GM12892 (cell line): Measurements from ENCODE around the gene KCNT1.
"Not testable (repeated sequence)": the region's sequence is repeated elsewhere in the genome, so short reads cannot be mapped to it uniquely, and the experiment has no call there.

Source experiments
- DNase-seq: peaks from one replicate; pipeline ENCODE4 v3.0.0; 2011; ENCODE audit not compliant: insufficient read length
- FAIRE-seq: peaks from 2 replicates; lab custom pipeline; 2011; peaks lifted over from hg19 to GRCh38; lab: Jason Lieb, UNC
- POLR2A ChIP-seq: IDR thresholded peaks from 2 replicates; pipeline ENCODE4 v1.6.1; 2011; ENCODE audit warnings: low read depth, low read length, control low read depth
- POLR2AphosphoS5 ChIP-seq: IDR thresholded peaks from 2 replicates; pipeline ENCODE4 v1.6.1; 2011; ENCODE audit warnings: low read depth, low read length, control low read depth
- TAF1 ChIP-seq: IDR thresholded peaks from 2 replicates; pipeline ENCODE4 v1.6.1; 2011; ENCODE audit warnings: low read depth, mild to moderate bottlenecking, control low read depth, low read length, borderline replicate concordance

Gene KCNT1

DNA sequence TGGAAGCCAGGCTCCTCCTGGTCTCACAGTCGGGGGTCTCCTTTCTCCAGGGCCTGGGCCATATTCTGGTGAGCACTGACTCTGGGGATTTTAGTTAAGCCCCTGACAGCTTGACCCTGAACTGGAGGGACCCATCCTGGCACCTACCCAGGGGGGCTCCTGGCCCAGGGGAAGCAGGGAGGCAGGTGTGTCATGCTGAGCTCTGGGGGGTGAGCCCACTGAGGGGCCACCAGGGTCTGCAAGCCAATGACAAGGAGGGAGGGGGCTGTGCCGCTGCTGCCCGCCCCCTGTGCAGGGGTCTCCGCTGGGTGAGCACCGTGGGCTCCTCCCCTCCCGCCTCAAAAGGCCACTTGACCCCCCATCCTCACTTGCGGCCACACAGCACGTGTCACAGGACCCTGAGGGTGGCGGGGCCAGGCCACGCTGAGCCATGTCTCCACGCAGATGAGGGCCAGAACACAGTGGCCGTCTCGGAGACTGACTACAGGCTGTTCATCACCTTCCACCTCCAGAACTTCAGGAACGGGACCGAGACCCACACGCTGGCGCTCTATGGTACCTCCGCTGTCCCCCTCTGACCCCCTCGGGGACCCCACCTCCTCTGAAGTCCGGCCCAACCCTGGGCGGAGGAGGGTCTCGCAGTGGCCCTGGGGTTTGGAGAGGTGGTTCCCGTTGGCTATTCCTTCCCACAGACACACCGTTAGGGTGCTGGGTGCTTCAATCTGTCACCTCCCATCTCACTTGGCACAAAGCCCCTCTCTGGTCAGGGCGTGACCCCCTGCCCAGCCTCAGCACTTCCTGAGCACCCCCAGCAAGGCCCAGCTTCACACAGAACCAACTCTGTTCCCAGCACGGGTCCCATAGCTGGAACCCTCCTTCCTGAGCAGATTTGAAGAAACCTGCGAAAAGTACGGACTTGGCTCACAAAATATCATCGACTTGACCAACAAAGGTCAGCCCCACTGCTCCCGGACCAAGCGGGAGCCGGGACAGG, 36.9 kb upstream of the KCNT1 start:
- DNase-seq (no peak), FAIRE-seq (no peak)
- TF ChIP-seq TAF1, result no peak
- TF ChIP-seq POLR2A, result no peak
- TF ChIP-seq POLR2AphosphoS5, result no peak

DNA sequence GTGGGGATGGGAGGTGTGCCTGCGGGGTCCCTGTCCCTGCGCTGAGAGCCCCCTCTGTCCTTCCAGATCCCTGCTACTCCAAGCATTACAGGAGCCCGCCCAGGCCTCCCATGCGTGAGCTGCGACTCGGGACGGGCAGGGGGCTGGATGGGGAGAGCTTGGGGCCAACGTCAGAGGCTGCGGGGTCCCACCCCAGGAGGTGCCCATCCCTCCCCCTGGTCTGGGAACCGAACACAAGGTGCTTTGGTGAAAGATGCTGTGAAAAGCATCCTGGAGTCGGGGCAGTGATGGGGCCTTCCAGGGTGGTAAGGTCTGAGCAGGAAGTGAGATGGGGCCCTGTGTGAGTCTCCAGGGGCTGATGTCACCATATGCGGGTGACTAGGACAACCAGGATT, 36.2 kb upstream of the KCNT1 start:
- FAIRE-seq (no peak), DNase-seq (no peak)
- no peak for TF ChIP-seq POLR2AphosphoS5

DNA sequence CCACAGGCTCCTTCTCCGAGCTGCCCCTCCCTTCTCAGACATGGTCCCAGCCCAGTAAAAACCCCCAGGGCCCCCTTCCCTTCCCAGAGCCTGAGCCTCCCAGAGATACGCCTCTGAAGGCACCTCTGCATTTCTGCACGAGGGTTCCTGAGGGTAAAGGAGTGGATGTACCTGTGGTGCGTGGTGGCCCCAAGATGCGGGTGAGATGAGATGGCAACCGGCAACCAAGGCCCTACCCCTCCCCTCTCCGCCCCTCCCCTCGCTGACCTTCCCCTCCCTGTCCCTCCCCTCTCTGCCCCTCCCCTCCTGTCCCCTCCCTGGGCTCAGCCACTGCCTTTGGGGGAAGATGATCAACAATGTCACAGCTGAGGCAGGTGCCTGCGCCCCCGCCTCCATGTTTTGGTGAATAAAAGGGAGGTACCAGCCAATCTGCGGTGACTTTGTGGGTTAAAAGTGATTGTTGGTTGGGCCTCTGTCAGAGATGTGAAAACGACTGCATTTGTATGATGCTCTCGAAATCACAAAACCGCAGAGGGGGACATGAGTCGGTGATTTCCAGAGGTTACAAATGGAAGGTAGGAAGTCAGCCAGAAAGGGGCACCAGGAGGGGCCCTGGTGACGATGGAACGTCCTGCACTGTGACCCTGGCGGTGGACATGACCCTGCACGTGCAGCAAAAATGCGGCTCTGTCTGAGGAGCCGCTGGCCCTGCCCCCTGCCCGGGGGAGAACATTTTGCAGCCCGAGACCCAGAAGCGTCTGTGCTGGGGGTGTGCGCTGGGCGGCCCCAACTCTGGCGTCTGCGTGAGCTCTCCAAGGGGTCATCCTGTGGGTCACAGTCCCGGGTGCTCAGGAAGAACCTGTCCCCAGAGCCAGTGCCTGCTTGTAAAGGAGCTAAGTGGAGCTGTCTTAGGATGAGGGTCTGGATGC, 35.2 kb upstream of the KCNT1 start:
- TF ChIP-seq POLR2AphosphoS5 (no peak), POLR2A (no peak), TAF1 (no peak)
- DNase-seq (no peak), FAIRE-seq (no peak)

DNA sequence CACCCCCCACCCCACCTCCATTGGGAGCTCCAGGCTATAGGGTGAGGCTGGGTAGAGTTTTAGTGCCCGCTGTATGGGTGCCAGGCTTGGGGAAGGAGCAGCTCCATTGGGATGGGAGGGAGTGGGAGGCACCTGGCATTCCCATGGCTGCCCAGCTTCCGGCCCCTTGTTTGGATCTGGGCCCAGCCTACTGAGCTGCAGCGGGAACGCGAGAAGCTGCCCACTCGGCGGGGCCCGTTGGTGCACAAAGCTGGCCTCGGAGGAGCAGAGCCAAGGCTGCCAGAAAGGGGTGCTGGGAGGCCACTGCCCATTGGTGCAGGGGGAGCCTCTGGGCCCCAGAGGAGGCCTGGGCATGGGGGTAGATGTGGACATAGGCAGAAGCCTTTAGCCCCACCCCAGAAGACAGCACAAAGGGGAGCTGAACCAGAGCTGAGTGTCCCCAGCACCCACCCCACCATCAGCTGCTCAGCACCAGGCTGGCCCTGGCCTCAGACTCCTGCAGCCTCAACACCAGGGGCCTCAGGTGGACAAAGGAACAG, 34.5 kb upstream of the KCNT1 start:
- no peak for FAIRE-seq

DNA sequence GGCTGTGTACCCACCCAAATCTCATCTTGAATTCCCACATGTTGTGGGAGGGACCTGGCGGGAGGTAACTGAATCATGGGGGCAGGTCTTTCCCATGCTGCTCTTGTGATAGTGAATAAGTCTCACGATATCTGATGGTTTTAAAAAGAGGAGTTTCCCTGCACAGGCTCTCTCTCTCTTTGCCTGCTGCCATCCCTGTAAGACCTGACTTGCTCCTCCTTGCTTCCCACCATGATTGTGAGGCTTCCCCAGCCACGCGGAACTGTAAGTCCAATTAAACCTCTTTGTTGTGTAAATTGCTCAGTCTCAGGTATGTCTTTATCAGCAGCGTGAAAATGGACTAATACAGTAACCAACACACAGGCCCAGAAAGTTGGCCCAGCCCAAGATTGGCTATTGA, 33.0 kb upstream of the KCNT1 start:
- not testable (repeated sequence) for FAIRE-seq, DNase-seq

More for the DNA sequence above, 34.5 kb upstream of the KCNT1 start:
- no peak for DNase-seq
- no peak for TF ChIP-seq POLR2AphosphoS5

DNA sequence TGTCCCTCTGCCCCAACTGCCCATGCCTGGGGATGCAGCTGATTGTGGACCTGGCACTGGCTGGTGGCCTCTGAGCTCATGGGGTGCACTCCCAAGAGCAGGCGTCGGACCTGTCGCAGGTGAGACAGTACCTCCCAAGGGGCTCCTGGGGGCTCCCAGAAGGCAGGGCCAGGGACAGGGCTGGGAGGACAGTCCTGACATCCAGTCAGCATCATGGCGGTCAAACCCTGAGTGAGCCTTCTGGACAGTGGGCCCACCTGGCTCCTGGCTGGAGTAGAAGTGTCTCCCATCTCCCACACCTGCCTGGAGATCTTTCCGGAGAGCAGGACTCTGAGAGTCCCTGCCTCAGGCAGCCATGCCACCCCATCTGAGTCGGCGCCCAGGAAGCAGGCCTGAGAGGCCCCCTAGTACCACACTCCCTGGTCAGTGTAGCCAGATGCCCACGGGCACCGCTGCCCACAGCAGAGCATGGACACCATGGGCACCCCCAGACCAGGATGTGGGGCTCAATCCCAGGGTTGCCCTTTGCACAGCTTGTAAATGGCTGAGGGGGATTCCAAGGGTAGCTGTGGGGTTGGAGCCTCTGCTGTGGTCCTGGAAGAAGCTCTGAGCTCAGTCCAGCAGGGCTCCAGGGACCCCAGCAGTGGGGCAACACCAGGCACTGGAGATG, 32.2 kb upstream of the KCNT1 start:
- DNase-seq (no peak), FAIRE-seq (no peak)
- TF ChIP-seq TAF1 (no peak), POLR2A (no peak), POLR2AphosphoS5 (no peak)

DNA sequence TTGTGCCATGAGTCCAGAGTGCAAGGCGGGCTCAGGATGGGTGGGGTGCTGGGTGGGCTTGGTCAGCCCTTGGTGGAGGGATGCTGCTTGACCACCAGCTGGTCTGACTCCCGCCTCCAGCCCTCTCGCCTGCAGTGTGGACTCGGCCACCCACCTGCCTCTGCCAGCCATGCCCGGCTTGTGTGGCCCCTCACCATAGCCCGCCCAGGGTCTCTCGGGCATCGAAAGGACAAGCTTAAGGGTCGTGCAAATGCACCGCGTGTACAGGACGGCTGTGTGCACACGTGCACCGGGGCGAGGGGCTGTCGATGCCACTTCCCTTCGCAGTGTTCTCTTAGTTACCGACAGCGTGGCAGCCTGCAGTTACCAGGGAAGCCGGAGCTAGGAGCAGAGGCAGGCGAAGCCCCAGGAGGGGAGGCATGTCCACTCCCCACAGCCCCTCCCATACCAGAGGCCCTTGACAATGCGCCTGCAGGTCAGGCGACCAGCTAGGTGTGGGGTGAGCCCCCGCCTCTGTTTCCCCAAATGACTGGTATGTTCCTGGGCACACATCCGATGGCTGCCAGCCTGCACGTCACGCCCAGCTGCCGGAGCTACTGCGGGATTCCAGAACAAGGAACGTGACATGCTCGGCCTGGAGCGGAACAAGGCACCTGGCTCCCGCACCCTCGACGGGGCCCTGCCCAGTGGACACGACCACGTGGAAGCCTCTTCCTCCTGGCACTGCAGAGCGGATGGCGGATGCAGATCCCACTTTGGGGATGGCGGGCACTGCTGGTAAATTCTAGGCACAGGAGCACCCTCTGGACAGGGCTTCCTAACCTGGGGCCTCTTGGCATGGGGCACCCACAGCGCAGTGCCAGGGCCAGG, 31.0 kb upstream of the KCNT1 start:
- no peak for TF ChIP-seq POLR2A
- TF ChIP-seq POLR2AphosphoS5, result no peak
- no peak for TF ChIP-seq TAF1
- DNase-seq, result no peak
- no peak for FAIRE-seq

DNA sequence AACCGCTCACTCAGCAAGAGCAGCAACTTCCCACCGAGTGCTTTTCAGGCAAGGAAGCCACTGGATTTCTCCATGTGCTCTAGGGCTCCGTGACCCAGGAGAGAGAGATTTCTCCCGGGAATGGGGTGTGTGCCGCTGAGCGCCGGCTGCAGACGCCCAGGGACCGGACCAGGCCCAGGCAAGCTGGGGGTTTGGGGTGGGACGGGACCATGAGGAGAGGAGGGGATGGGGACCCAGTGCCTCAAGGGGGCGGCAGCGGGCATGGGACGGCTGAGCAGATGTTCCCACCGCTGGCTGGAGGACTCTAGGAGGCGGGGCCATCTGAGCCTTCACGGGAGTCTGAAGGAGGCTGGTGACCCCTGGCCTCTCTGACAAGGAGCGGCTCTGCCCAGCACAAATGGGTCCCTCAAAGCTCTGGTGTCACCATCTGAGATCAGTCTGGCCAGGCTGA, 30.4 kb upstream of the KCNT1 start:
- no peak for FAIRE-seq

DNA sequence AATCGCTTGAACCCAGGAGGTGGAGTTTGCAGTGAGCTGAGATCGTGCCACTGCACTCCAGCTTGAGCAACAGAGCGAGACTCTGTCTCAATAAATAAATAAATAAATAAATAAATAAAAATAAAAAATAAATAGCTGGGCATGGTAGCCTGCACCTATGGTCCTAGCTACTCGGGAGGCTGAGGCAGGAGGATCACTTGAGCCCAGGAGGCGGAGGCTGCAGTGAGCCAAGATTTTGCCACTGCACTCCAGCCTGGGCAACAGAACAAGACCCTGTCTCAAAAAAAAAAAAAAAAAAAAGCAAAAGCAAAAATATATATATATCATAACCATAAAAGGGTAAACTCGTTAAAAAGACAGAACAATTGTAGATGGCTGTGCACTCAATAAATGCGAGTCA, 29.2 kb upstream of the KCNT1 start:
- FAIRE-seq, DNase-seq: not testable (repeated sequence)

More for the DNA sequence above, 30.4 kb upstream of the KCNT1 start:
- DNase-seq, result no peak
- TF ChIP-seq POLR2AphosphoS5, result no peak
- no peak for TF ChIP-seq TAF1

DNA sequence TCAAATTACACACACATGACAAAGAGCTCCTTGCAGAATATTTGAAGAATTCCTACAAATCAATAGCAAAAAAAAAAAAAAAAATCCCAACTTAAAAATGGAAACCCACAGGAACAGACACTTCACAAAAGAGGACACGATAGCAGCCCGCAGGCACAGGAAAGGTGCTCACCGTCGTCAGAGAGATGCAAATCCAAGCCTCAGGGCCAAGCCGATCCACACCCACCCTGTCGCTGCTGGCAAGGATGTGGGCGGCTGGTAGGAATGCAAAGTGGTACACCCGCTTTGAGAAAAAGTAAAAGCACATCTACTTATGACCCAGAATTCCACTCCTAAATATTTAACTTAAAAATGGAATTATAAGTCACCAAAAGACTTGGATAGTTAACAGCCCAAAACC, 28.0 kb upstream of the KCNT1 start:
- TF ChIP-seq TAF1 (no peak), POLR2AphosphoS5 (no peak), POLR2A (no peak)

More for the DNA sequence above, 28.0 kb upstream of the KCNT1 start:
- DNase-seq (no peak), FAIRE-seq (no peak)
